ENCODE results near the gene CEP78. TPM values are rescaled to one million over a fixed set of nuclear protein-coding genes. Genes with fewer than 3 reads are reported as not detected.
A peak's percentile ranks its signal among the peaks of the same experiment; 100 is the strongest.
"Not testable (repeated sequence)": the region's sequence is repeated elsewhere in the genome, so short reads cannot be mapped to it uniquely, and the experiment has no call there.

Gene CEP78
- 1 to 10 TPM; 5.2 to 5.3 TPM for polyA plus RNA-seq

GRCh38 chr9:78235762-78236550, at the start of gene CEP78:
TSS of gene CEP78 (plus strand) at chr9:78236075. CDS start at chr9:78236351, 276 bp downstream.
- Histone ChIP-seq H3K27me3 (ENCODE audit: control insufficient read depth in 1 of 2, insufficient read depth in 2 of 2, low read length in 2 of 2) (no peaks in the 10 kb centered on the region), H3K4me1 (ENCODE audit: control insufficient read depth in 2 of 2, insufficient read depth in 2 of 2, low read length in 1 of 2) (peaks cover 0 to 2% of the 10 kb centered on the region in 2 donors), H3K36me3 (ENCODE audit: control insufficient read depth in 2 of 2, insufficient read depth in 2 of 2, low read length in 1 of 2) (no peaks in the 10 kb centered on the region), H3K4me3 (ENCODE audit: low read depth in 1 of 2, low read length in 2 of 2) (peak within 1 kb of the TSS; percentile 91), H3K9me3 (ENCODE audit: control insufficient read depth in 2 of 2, insufficient read depth in 1 of 2, low read depth in 1 of 2, low read length in 1 of 2) (no peaks in the 10 kb centered on the region), H3K27ac (ENCODE audit: low read depth in 2 of 2, low read length in 1 of 2) (peak within 1 kb of the TSS; percentile 76 to 83)
- 0% methylated on average over 85 to 87 of the region's 87 CpGs for WGBS, 2 donors

- H3K36me3 ChIP-seq (ENCODE audit: control insufficient read depth in 2 of 2, insufficient read depth in 2 of 2, low read length in 1 of 2) = no peaks in the 10 kb centered on the region
- no peak overlapping the region for H3K27ac ChIP-seq (ENCODE audit: low read depth in 2 of 2, low read length in 1 of 2)
- no peaks in the 10 kb centered on the region for H3K27me3 ChIP-seq (ENCODE audit: control insufficient read depth in 1 of 2, insufficient read depth in 2 of 2, low read length in 2 of 2)
- H3K4me1 ChIP-seq (ENCODE audit: control insufficient read depth in 2 of 2, insufficient read depth in 2 of 2, low read length in 1 of 2) = no peaks in the 10 kb centered on the region
- WGBS, 2 donors = 63 to 71% methylated on average over 5 of the region's 5 CpGs
- no peak overlapping the region for H3K4me3 ChIP-seq (ENCODE audit: low read depth in 1 of 2, low read length in 2 of 2)
- H3K9me3 ChIP-seq (ENCODE audit: control insufficient read depth in 2 of 2, insufficient read depth in 1 of 2, low read depth in 1 of 2, low read length in 1 of 2) = peaks cover 0 to 2% of the 10 kb centered on the region in 2 donors
These were observed 48.0 kb upstream of the CEP78 start for GRCh38 chr9:78187763-78188484.

- Histone ChIP-seq H3K9me3 (ENCODE audit: control insufficient read depth in 2 of 2, insufficient read depth in 1 of 2, low read depth in 1 of 2, low read length in 1 of 2) (peaks cover 0 to 3% of the 10 kb centered on the region in 2 donors), H3K27ac (ENCODE audit: low read depth in 2 of 2, low read length in 1 of 2) (no peak overlapping the region)
- 61 to 81% methylated on average over 1 of the region's 1 CpG for WGBS, 2 donors
These were observed 47.3 kb upstream of the CEP78 start for GRCh38 chr9:78188594-78188993.

GRCh38 chr9:78189001-78189400, 46.9 kb upstream of the CEP78 start:
- no peak overlapping the region for H3K27ac ChIP-seq (ENCODE audit: low read depth in 2 of 2, low read length in 1 of 2)
- no peaks in the 10 kb centered on the region for H3K4me1 ChIP-seq (ENCODE audit: control insufficient read depth in 2 of 2, insufficient read depth in 2 of 2, low read length in 1 of 2)
- H3K27me3 ChIP-seq (ENCODE audit: control insufficient read depth in 1 of 2, insufficient read depth in 2 of 2, low read length in 2 of 2) = no peaks in the 10 kb centered on the region
- no peak overlapping the region for H3K4me3 ChIP-seq (ENCODE audit: low read depth in 1 of 2, low read length in 2 of 2)
- no peaks in the 10 kb centered on the region for H3K36me3 ChIP-seq (ENCODE audit: control insufficient read depth in 2 of 2, insufficient read depth in 2 of 2, low read length in 1 of 2)
- WGBS, 2 donors = 76 to 84% methylated on average over 5 of the region's 5 CpGs
- peaks cover 0 to 3% of the 10 kb centered on the region in 2 donors for H3K9me3 ChIP-seq (ENCODE audit: control insufficient read depth in 2 of 2, insufficient read depth in 1 of 2, low read depth in 1 of 2, low read length in 1 of 2)

More at GRCh38 chr9:78188594-78188993, 47.3 kb upstream of the CEP78 start:
- no peak overlapping the region for H3K4me3 ChIP-seq (ENCODE audit: low read depth in 1 of 2, low read length in 2 of 2)
- H3K27me3 ChIP-seq (ENCODE audit: control insufficient read depth in 1 of 2, insufficient read depth in 2 of 2, low read length in 2 of 2) = no peaks in the 10 kb centered on the region
- no peaks in the 10 kb centered on the region for H3K36me3 ChIP-seq (ENCODE audit: control insufficient read depth in 2 of 2, insufficient read depth in 2 of 2, low read length in 1 of 2)
- H3K4me1 ChIP-seq (ENCODE audit: control insufficient read depth in 2 of 2, insufficient read depth in 2 of 2, low read length in 1 of 2) = no peaks in the 10 kb centered on the region

- Histone ChIP-seq H3K27ac (ENCODE audit: low read depth in 2 of 2, low read length in 1 of 2) (no peak overlapping the region), H3K4me3 (ENCODE audit: low read depth in 1 of 2, low read length in 2 of 2) (no peak overlapping the region)
These were observed 46.4 kb upstream of the CEP78 start for GRCh38 chr9:78189461-78189860.

GRCh38 chr9:78191931-78192330, 43.9 kb upstream of the CEP78 start:
- Histone ChIP-seq H3K27ac (ENCODE audit: low read depth in 2 of 2, low read length in 1 of 2) (no peak overlapping the region), H3K36me3 (ENCODE audit: control insufficient read depth in 2 of 2, insufficient read depth in 2 of 2, low read length in 1 of 2) (no peaks in the 10 kb centered on the region), H3K27me3 (ENCODE audit: control insufficient read depth in 1 of 2, insufficient read depth in 2 of 2, low read length in 2 of 2) (no peaks in the 10 kb centered on the region), H3K4me1 (ENCODE audit: control insufficient read depth in 2 of 2, insufficient read depth in 2 of 2, low read length in 1 of 2) (no peaks in the 10 kb centered on the region), H3K4me3 (ENCODE audit: low read depth in 1 of 2, low read length in 2 of 2) (no peak overlapping the region), H3K9me3 (ENCODE audit: control insufficient read depth in 2 of 2, insufficient read depth in 1 of 2, low read depth in 1 of 2, low read length in 1 of 2) (peaks cover 0 to 3% of the 10 kb centered on the region in 2 donors)

More at GRCh38 chr9:78189461-78189860, 46.4 kb upstream of the CEP78 start:
- Histone ChIP-seq H3K9me3 (ENCODE audit: control insufficient read depth in 2 of 2, insufficient read depth in 1 of 2, low read depth in 1 of 2, low read length in 1 of 2) (peaks cover 0 to 3% of the 10 kb centered on the region in 2 donors), H3K36me3 (ENCODE audit: control insufficient read depth in 2 of 2, insufficient read depth in 2 of 2, low read length in 1 of 2) (no peaks in the 10 kb centered on the region), H3K4me1 (ENCODE audit: control insufficient read depth in 2 of 2, insufficient read depth in 2 of 2, low read length in 1 of 2) (no peaks in the 10 kb centered on the region), H3K27me3 (ENCODE audit: control insufficient read depth in 1 of 2, insufficient read depth in 2 of 2, low read length in 2 of 2) (no peaks in the 10 kb centered on the region)
- whole genome bisulfite sequencing, 2 donors = 81 to 84% methylated on average over 5 of the region's 5 CpGs

GRCh38 chr9:78196258-78196657, 39.6 kb upstream of the CEP78 start:
- no peaks in the 10 kb centered on the region for H3K36me3 ChIP-seq (ENCODE audit: control insufficient read depth in 2 of 2, insufficient read depth in 2 of 2, low read length in 1 of 2)
- peaks cover 0 to 3% of the 10 kb centered on the region in 2 donors for H3K9me3 ChIP-seq (ENCODE audit: control insufficient read depth in 2 of 2, insufficient read depth in 1 of 2, low read depth in 1 of 2, low read length in 1 of 2)
- H3K4me3 ChIP-seq (ENCODE audit: low read depth in 1 of 2, low read length in 2 of 2) = no peak overlapping the region
- H3K4me1 ChIP-seq (ENCODE audit: control insufficient read depth in 2 of 2, insufficient read depth in 2 of 2, low read length in 1 of 2) = no peaks in the 10 kb centered on the region
- no peak overlapping the region for H3K27ac ChIP-seq (ENCODE audit: low read depth in 2 of 2, low read length in 1 of 2)
- WGBS, 2 donors = 74 to 78% methylated on average over 1 of the region's 1 CpG
- H3K27me3 ChIP-seq (ENCODE audit: control insufficient read depth in 1 of 2, insufficient read depth in 2 of 2, low read length in 2 of 2) = no peaks in the 10 kb centered on the region

- not testable (repeated sequence) for H3K27ac ChIP-seq (ENCODE audit: low read depth in 2 of 2, low read length in 1 of 2); H3K9me3 ChIP-seq (ENCODE audit: control insufficient read depth in 2 of 2, insufficient read depth in 1 of 2, low read depth in 1 of 2, low read length in 1 of 2); H3K27me3 ChIP-seq (ENCODE audit: control insufficient read depth in 1 of 2, insufficient read depth in 2 of 2, low read length in 2 of 2); H3K4me3 ChIP-seq (ENCODE audit: low read depth in 1 of 2, low read length in 2 of 2); H3K4me1 ChIP-seq (ENCODE audit: control insufficient read depth in 2 of 2, insufficient read depth in 2 of 2, low read length in 1 of 2); H3K36me3 ChIP-seq (ENCODE audit: control insufficient read depth in 2 of 2, insufficient read depth in 2 of 2, low read length in 1 of 2)
- 44% methylated on average over 16 of the region's 16 CpGs for WGBS, 2 donors
These were observed 34.6 kb upstream of the CEP78 start for GRCh38 chr9:78201158-78201777.

- no peaks in the 10 kb centered on the region for H3K36me3 ChIP-seq (ENCODE audit: control insufficient read depth in 2 of 2, insufficient read depth in 2 of 2, low read length in 1 of 2)
- no peak overlapping the region for H3K4me3 ChIP-seq (ENCODE audit: low read depth in 1 of 2, low read length in 2 of 2)
- WGBS, 2 donors = 75 to 83% methylated on average over 2 of the region's 2 CpGs
- H3K4me1 ChIP-seq (ENCODE audit: control insufficient read depth in 2 of 2, insufficient read depth in 2 of 2, low read length in 1 of 2) = no peaks in the 10 kb centered on the region
- no peak overlapping the region for H3K27ac ChIP-seq (ENCODE audit: low read depth in 2 of 2, low read length in 1 of 2)
- no peaks in the 10 kb centered on the region for H3K27me3 ChIP-seq (ENCODE audit: control insufficient read depth in 1 of 2, insufficient read depth in 2 of 2, low read length in 2 of 2)
- no peaks in the 10 kb centered on the region for H3K9me3 ChIP-seq (ENCODE audit: control insufficient read depth in 2 of 2, insufficient read depth in 1 of 2, low read depth in 1 of 2, low read length in 1 of 2)
These were observed 28.6 kb upstream of the CEP78 start for GRCh38 chr9:78207319-78207718.

Measured in esophagus (tissue), 2 donors.